Activated naive CD4-positive, alpha-beta T cell treated with anti-CD3 and anti-CD28 coated beads, Interleukin-2, amount 50 U/mL, for 72 hours (primary cell): ENCODE measurements around the gene DPH2. TPM values are rescaled to one million over a fixed set of nuclear protein-coding genes. Genes with fewer than 3 reads are reported as not detected.

Source experiments
- ATAC-seq, 2 donors: fragments of 150-1000 bp; cut with Tn5 transposase; 2 replicates each; pipeline ENCODE4 v1.10.0; 2021; ENCODE audit warnings: mild to moderate bottlenecking in 2 of 2, moderate library complexity in 2 of 2
- DNase-seq, 2 donors: peaks; one replicate each; pipeline ENCODE4 v3.0.0; 2021 to 2022; ENCODE audit warnings: low spot score in 2 of 2
- H3K27ac Mint-ChIP-seq, 2 donors: one replicate each; pipeline ENCODE4 v1.8.0; 2022; ENCODE audit warnings: mild to moderate bottlenecking in 2 of 2, mixed read lengths in 2 of 2
- H3K36me3 Mint-ChIP-seq, 2 donors: one replicate each; pipeline ENCODE4 v1.8.0; 2022; ENCODE audit warnings: mixed read lengths in 2 of 2
- H3K9me3 Mint-ChIP-seq, 2 donors: one replicate each; pipeline ENCODE4 v1.8.0; 2022; ENCODE audit warnings: mixed read lengths in 2 of 2
- total RNA-seq, 2 donors: library from RNA; stranded (reverse); gene quantifications; one replicate each; pipeline ENCODE4 v1.2.3, GENCODE V29; 2022

Gene DPH2
- total RNA-seq, 2 donors from 2014 or later, result 30.8 to 31.1 TPM

GRCh38 chr1:43985984-43986595, 16.3 kb downstream of the DPH2 start:
- no peaks in the 10 kb centered on the region for H3K9me3 Mint-ChIP-seq
- ATAC-seq (no peak), DNase-seq (no peak)
- no peaks in the 10 kb centered on the region for H3K36me3 Mint-ChIP-seq
- H3K27ac Mint-ChIP-seq, result peak overlapping the region in 1 of 2 donors; percentile 52

GRCh38 chr1:43986712-43987111, 16.9 kb downstream of the DPH2 start:
- DNase-seq, result no peak
- H3K27ac Mint-ChIP-seq, result peak overlapping the region in 1 of 2 donors; percentile 52
- H3K9me3 Mint-ChIP-seq, result no peaks in the 10 kb centered on the region
- H3K36me3 Mint-ChIP-seq, result no peaks in the 10 kb centered on the region
- ATAC-seq, result no peak

GRCh38 chr1:43987159-43987902, 17.5 kb downstream of the DPH2 start:
- Mint-ChIP-seq H3K36me3 (no peaks in the 10 kb centered on the region), H3K9me3 (no peaks in the 10 kb centered on the region), H3K27ac (peak overlapping the region; percentile 26)
- DNase-seq (no peak), ATAC-seq (no peak)

GRCh38 chr1:43990271-43991199, 20.7 kb downstream of the DPH2 start:
- Mint-ChIP-seq H3K9me3 (no peaks in the 10 kb centered on the region), H3K27ac (peak overlapping the region in 1 of 2 donors; percentile 12), H3K36me3 (no peaks in the 10 kb centered on the region)
- no peak for DNase-seq
- no peak for ATAC-seq

- Mint-ChIP-seq H3K36me3 (no peaks in the 10 kb centered on the region), H3K9me3 (no peaks in the 10 kb centered on the region), H3K27ac (peak overlapping the region; percentile 12 to 81)
- no peak for ATAC-seq
- no peak for DNase-seq
Observed at GRCh38 chr1:43991200-43991475, 21.3 kb downstream of the DPH2 start.

GRCh38 chr1:43991476-43992231, 21.8 kb downstream of the DPH2 start, which contains the start of gene CCDC24:
CCDC24 (plus strand) TSS chr1:43991599; CDS start chr1:43991879, 280 bp downstream.
- Mint-ChIP-seq H3K9me3 (no peaks in the 10 kb centered on the region), H3K36me3 (no peaks in the 10 kb centered on the region), H3K27ac (peak within 1 kb of the TSS; percentile 12 to 81)
- ATAC-seq (peak; percentile 86 to 92), DNase-seq (peak; percentile 79 to 80)

- ATAC-seq (no peak), DNase-seq (no peak)
- Mint-ChIP-seq H3K27ac (peak overlapping the region in 1 of 2 donors; percentile 12), H3K36me3 (no peaks in the 10 kb centered on the region), H3K9me3 (no peaks in the 10 kb centered on the region)
Observed at GRCh38 chr1:43992232-43992995, 22.6 kb downstream of the DPH2 start.

- DNase-seq (no peak), ATAC-seq (no peak)
- H3K9me3 Mint-ChIP-seq, result no peaks in the 10 kb centered on the region
- H3K27ac Mint-ChIP-seq, result no peak overlapping the region
- no peaks in the 10 kb centered on the region for H3K36me3 Mint-ChIP-seq
Observed at GRCh38 chr1:43993206-43993914, 23.6 kb downstream of the DPH2 start.

GRCh38 chr1:43994071-43994470, 24.3 kb downstream of the DPH2 start:
- no peaks in the 10 kb centered on the region for H3K36me3 Mint-ChIP-seq

GRCh38 chr1:43994794-43995790, 25.3 kb downstream of the DPH2 start:
- DNase-seq, result no peak
- Mint-ChIP-seq H3K27ac (no peak overlapping the region), H3K9me3 (no peaks in the 10 kb centered on the region), H3K36me3 (no peaks in the 10 kb centered on the region)
- ATAC-seq, result no peak

More at GRCh38 chr1:43994071-43994470, 24.3 kb downstream of the DPH2 start:
- Mint-ChIP-seq H3K9me3 (no peaks in the 10 kb centered on the region), H3K27ac (no peak overlapping the region)
- no peak for ATAC-seq
- DNase-seq, result no peak

GRCh38 chr1:43995984-43996732, 26.3 kb downstream of the DPH2 start:
- Mint-ChIP-seq H3K9me3 (no peaks in the 10 kb centered on the region), H3K36me3 (no peaks in the 10 kb centered on the region), H3K27ac (no peak overlapping the region)
- ATAC-seq (no peak), DNase-seq (no peak)

GRCh38 chr1:43996733-43997115, 26.9 kb downstream of the DPH2 start:
- ATAC-seq, result no peak

GRCh38 chr1:43997295-43997999, 27.6 kb downstream of the DPH2 start:
- ATAC-seq, result no peak
- Mint-ChIP-seq H3K27ac (no peak overlapping the region), H3K36me3 (no peaks in the 10 kb centered on the region), H3K9me3 (no peaks in the 10 kb centered on the region)
- no peak for DNase-seq

More at GRCh38 chr1:43996733-43997115, 26.9 kb downstream of the DPH2 start:
- DNase-seq, result no peak
- Mint-ChIP-seq H3K27ac (no peak overlapping the region), H3K9me3 (no peaks in the 10 kb centered on the region), H3K36me3 (no peaks in the 10 kb centered on the region)
